ENCODE results near the gene H19.

Gene H19

GRCh38 chr11:1997755-1998154, at the start of gene H19:
TSS of gene H19 (minus strand) at chr11:1997842.
- no peak for DNase-seq

GRCh38 chr11:2041963-2042362, 44.3 kb upstream of the H19 start:
- no peak for DNase-seq

GRCh38 chr11:2041153-2041552, 43.5 kb upstream of the H19 start:
- DNase-seq = no peak

- no peak for DNase-seq
Measured at GRCh38 chr11:2039198-2039759, 41.6 kb upstream of the H19 start.

GRCh38 chr11:2036863-2037486, 39.3 kb upstream of the H19 start:
- DNase-seq = no peak

GRCh38 chr11:2035382-2035781, 37.7 kb upstream of the H19 start:
- no peak for DNase-seq

GRCh38 chr11:2031058-2031457, 33.4 kb upstream of the H19 start:
- no peak for DNase-seq

- no peak for DNase-seq
Measured at GRCh38 chr11:2027708-2028107, 30.1 kb upstream of the H19 start.

GRCh38 chr11:2015025-2015424, 17.4 kb upstream of the H19 start:
- DNase-seq = no peak

- no peak for DNase-seq
Measured at GRCh38 chr11:2012440-2012839, 14.8 kb upstream of the H19 start.

GRCh38 chr11:2004466-2004865, 6.8 kb upstream of the H19 start:
- DNase-seq = no peak

GRCh38 chr11:2002807-2003206, 5.2 kb upstream of the H19 start:
- no peak for DNase-seq

- DNase-seq = no peak
Measured at GRCh38 chr11:2002042-2002776, 4.6 kb upstream of the H19 start.

GRCh38 chr11:1998861-1999260, 1.2 kb upstream of the H19 start:
- no peak for DNase-seq

GRCh38 chr11:1998290-1998689, 648 bp upstream of the H19 start:
- DNase-seq = no peak

GRCh38 chr11:1994121-1994520, 3.5 kb downstream of the H19 start:
- DNase-seq = no peak

GRCh38 chr11:1992111-1992510, 5.5 kb downstream of the H19 start:
- no peak for DNase-seq

GRCh38 chr11:1990872-1991578, 6.6 kb downstream of the H19 start:
- no peak for DNase-seq

GRCh38 chr11:1989953-1990352, 7.7 kb downstream of the H19 start:
- no peak for DNase-seq

GRCh38 chr11:1988667-1989317, 8.8 kb downstream of the H19 start:
- DNase-seq = no peak

- no peak for DNase-seq
Measured at GRCh38 chr11:1988174-1988573, 9.5 kb downstream of the H19 start.

- DNase-seq = no peak
Measured at GRCh38 chr11:1987024-1987423, 10.6 kb downstream of the H19 start.

- no peak for DNase-seq
Measured at GRCh38 chr11:1983601-1983961, 14.1 kb downstream of the H19 start.
